H1 (cell line): ENCODE data around the gene CASKIN2. TPM values are rescaled to one million over a fixed set of nuclear protein-coding genes. Genes with fewer than 3 reads are reported as not detected.

Source experiments
- CTCF ChIA-PET: fragments of 300-600 bp; sonication (Branson Sonifier 250); formaldehyde crosslinking; loops from one replicate; lab custom pipeline; 2021; ENCODE audit not compliant: partially characterized antibody; lab: Charles Lee
- POLR2A ChIA-PET: fragments of 300-600 bp; sonication (Branson Sonifier 250); formaldehyde crosslinking; loops from one replicate; lab custom pipeline; 2021; ENCODE audit warnings: inconsistent platforms; ENCODE audit not compliant: partially characterized antibody; lab: Charles Lee
- DNase-seq, 2 experiments: peaks; one replicate each; pipeline versions ENCODE4 v3.0.0 to v3.0.0-alpha.2; 2010 to 2022; ENCODE audit warnings: low spot score in 2 of 2, low read depth in 1 of 2, mixed read lengths in 1 of 2
- FAIRE-seq: peaks from 2 replicates; lab custom pipeline; 2011; peaks lifted over from hg19 to GRCh38; lab: Jason Lieb, UNC
- H2AFZ ChIP-seq: 2 replicates; pipeline ENCODE4 v1.8.1; 2012; ENCODE audit warnings: low read length, inconsistent platforms
- H2AK5ac ChIP-seq: 2 replicates; pipeline ENCODE4 v1.6.1; 2013; ENCODE audit warnings: low read depth, low read length
- H2BK120ac ChIP-seq: replicated peaks from 2 replicates; pipeline ENCODE3; 2013; ENCODE audit warnings: low read depth, low read length, inconsistent platforms
- H2BK12ac ChIP-seq: 2 replicates; pipeline ENCODE4 v1.6.1; 2013; ENCODE audit warnings: low read depth, low read length
- H2BK15ac ChIP-seq: 2 replicates; pipeline ENCODE4 v1.6.1; 2013; ENCODE audit warnings: low read length
- H2BK20ac ChIP-seq: 2 replicates; pipeline ENCODE4 v1.6.1; 2013; ENCODE audit warnings: low read length
- H2BK5ac ChIP-seq: 2 replicates; pipeline ENCODE4 v1.6.1; 2013; ENCODE audit warnings: low read depth, low read length
- H3K14ac ChIP-seq: 2 replicates; pipeline ENCODE4 v1.6.1; 2013; ENCODE audit warnings: inconsistent platforms; ENCODE audit not compliant: insufficient read length
- H3K18ac ChIP-seq: 2 replicates; pipeline ENCODE4 v1.6.1; 2013; ENCODE audit warnings: low read length; ENCODE audit errors: extremely low read depth
- H3K23ac ChIP-seq: 2 replicates; pipeline ENCODE4 v1.6.1; 2013; ENCODE audit warnings: inconsistent platforms; ENCODE audit not compliant: insufficient read length
- H3K23me2 ChIP-seq: 2 replicates; pipeline ENCODE4 v1.6.1; 2013; ENCODE audit warnings: low read depth, low read length
- H3K27ac ChIP-seq: 2 replicates; pipeline ENCODE4 v1.6.1; 2011; ENCODE audit warnings: low read depth, low read length, inconsistent platforms
- H3K27me3 ChIP-seq, 4 experiments: replicated peaks in 1 of 4; 1 replicate in 1 of 4; 2 replicates in 3 of 4; pipeline versions ENCODE4 v1.6.1 to v1.8.1; 2011 to 2013; ENCODE audit warnings: low read length in 3 of 4, mild to moderate bottlenecking in 3 of 4, inconsistent platforms in 2 of 4, mixed read lengths in 2 of 4, moderate library complexity in 1 of 4; ENCODE audit not compliant: control insufficient read depth in 3 of 4, insufficient read depth in 3 of 4; ENCODE audit errors: extremely low read depth in 1 of 4
- H3K36me3 ChIP-seq, 4 experiments: 2 replicates each; pipeline versions ENCODE4 v1.6.1 to v1.8.1; 2011 to 2013; ENCODE audit warnings: mild to moderate bottlenecking in 4 of 4, low read length in 3 of 4, moderate library complexity in 2 of 4, control low read depth in 1 of 4, inconsistent platforms in 1 of 4; ENCODE audit not compliant: insufficient read depth in 4 of 4, control insufficient read depth in 2 of 4
- H3K4ac ChIP-seq: replicated peaks from 2 replicates; pipeline ENCODE3; 2013; ENCODE audit warnings: low read length, low read depth, mixed read lengths, inconsistent platforms; ENCODE audit not compliant: insufficient read length
- H3K4me1 ChIP-seq, 4 experiments: replicated peaks in 1 of 4; 1 replicate in 1 of 4; 2 replicates in 3 of 4; pipeline versions ENCODE4 v1.6.1 to v1.8.1; 2011 to 2013; ENCODE audit warnings: low read length in 3 of 4, inconsistent platforms in 2 of 4, mixed read lengths in 1 of 4; ENCODE audit not compliant: insufficient read depth in 4 of 4, control insufficient read depth in 3 of 4
- H3K4me2 ChIP-seq, 2 experiments: 2 replicates each; pipeline versions ENCODE4 v1.6.1 to v1.8.1; 2011 to 2013; ENCODE audit warnings: low read depth in 2 of 2, low read length in 2 of 2, control low read depth in 1 of 2, inconsistent platforms in 1 of 2, mild to moderate bottlenecking in 1 of 2; ENCODE audit not compliant: insufficient read depth in 1 of 2
- H3K4me3 ChIP-seq, 4 experiments: fragments of 200-600, 300-600 bp in 1 of 4; sonication (generic), shearing (Covaris generic), sonication (Bioruptor Twin) in 1 of 4; 2 replicates each; pipeline versions ENCODE4 v1.5.1 to v1.8.1; 2011 to 2016; ENCODE audit warnings: low read length in 4 of 4, low read depth in 3 of 4, control low read depth in 2 of 4, inconsistent platforms in 2 of 4, mild to moderate bottlenecking in 2 of 4, mixed read lengths in 1 of 4, moderate library complexity in 1 of 4; ENCODE audit not compliant: insufficient read depth in 2 of 4; ENCODE audit errors: extremely low read depth in 1 of 4
- H3K56ac ChIP-seq: replicated peaks from 2 replicates; pipeline ENCODE3; 2013; ENCODE audit warnings: low read depth, mild to moderate bottlenecking, mixed read lengths, low read length, inconsistent platforms; ENCODE audit not compliant: insufficient read length
- H3K79me1 ChIP-seq: 2 replicates; pipeline ENCODE4 v1.6.1; 2013; ENCODE audit warnings: low read depth, low read length, control low read depth
- H3K79me2 ChIP-seq, 2 experiments: 2 replicates each; pipeline versions ENCODE4 v1.6.1 to v1.8.1; 2012 to 2013; ENCODE audit warnings: low read length in 2 of 2, mild to moderate bottlenecking in 2 of 2, inconsistent platforms in 1 of 2; ENCODE audit not compliant: insufficient read depth in 2 of 2, control insufficient read depth in 1 of 2
- H3K9ac ChIP-seq, 4 experiments: replicated peaks in 1 of 4; 1 replicate in 1 of 4; 2 replicates in 3 of 4; pipeline versions ENCODE4 v1.6.1 to v1.8.1; 2011 to 2013; ENCODE audit warnings: low read depth in 3 of 4, low read length in 3 of 4, control low read depth in 2 of 4, mild to moderate bottlenecking in 2 of 4, moderate library complexity in 2 of 4, inconsistent platforms in 1 of 4; ENCODE audit errors: extremely low read depth in 1 of 4
- H3K9me3 ChIP-seq, 2 experiments: 2 replicates each; pipeline versions ENCODE4 v1.6.1 to v1.8.1; 2012 to 2013; ENCODE audit warnings: mild to moderate bottlenecking in 2 of 2, moderate library complexity in 2 of 2, control low read depth in 1 of 2, inconsistent platforms in 1 of 2, low read depth in 1 of 2, low read length in 1 of 2, mixed read lengths in 1 of 2; ENCODE audit not compliant: insufficient read depth in 2 of 2
- H4K20me1 ChIP-seq, 2 experiments: replicated peaks in 1 of 2; 2 replicates each; pipeline versions ENCODE3 to v1.8.1; 2011 to 2013; ENCODE audit warnings: inconsistent platforms in 2 of 2, low read length in 2 of 2, mild to moderate bottlenecking in 1 of 2; ENCODE audit not compliant: insufficient read depth in 2 of 2, control insufficient read depth in 1 of 2
- H4K5ac ChIP-seq: 2 replicates; pipeline ENCODE4 v1.6.1; 2013; ENCODE audit warnings: low read length, low read depth, mixed read lengths, inconsistent platforms; ENCODE audit not compliant: insufficient read length
- H4K8ac ChIP-seq: 2 replicates; pipeline ENCODE4 v1.8.0; 2013; ENCODE audit warnings: mild to moderate bottlenecking, moderate library complexity, low read length, inconsistent platforms; ENCODE audit not compliant: insufficient read depth; ENCODE audit errors: extremely low read depth
- H4K91ac ChIP-seq: replicated peaks from 2 replicates; pipeline ENCODE3; 2013; ENCODE audit warnings: low read length, mixed read lengths, inconsistent platforms; ENCODE audit not compliant: insufficient read length
- BACH1 ChIP-seq: IDR thresholded peaks from 2 replicates; pipeline ENCODE4 v1.6.1; 2012; ENCODE audit warnings: low read length, improper control_type of control experiment
- CHD2 ChIP-seq: IDR thresholded peaks from 2 replicates; pipeline ENCODE4 v1.6.1; 2012; ENCODE audit warnings: low read length, improper control_type of control experiment
- KDM5A ChIP-seq: fragments of 200-600 bp; IDR thresholded peaks from 2 replicates; pipeline ENCODE4 v1.7.1; 2012; ENCODE audit warnings: mild to moderate bottlenecking, low read length, inconsistent platforms, mixed read lengths
- SIN3A ChIP-seq, 2 experiments: IDR thresholded peaks in 1 of 2; conservative IDR thresholded peaks in 1 of 2; 2 replicates each; pipeline ENCODE4 v1.6.1; 2011 to 2012; ENCODE audit warnings: low read length in 2 of 2, improper control_type of control experiment in 1 of 2, low read depth in 1 of 2, mild to moderate bottlenecking in 1 of 2
- WGBS, 2 experiments: shearing (Covaris generic) in 1 of 2; methylation state at CpG; one replicate each; pipeline versions ENCODE4 v1.1.6 to v1.1.7; 2013 to 2015; ENCODE audit warnings: low lambda C conversion rate in 2 of 2, mixed read lengths in 2 of 2, inconsistent platforms in 1 of 2, low coverage in 1 of 2, missing lambda C conversion rate in 1 of 2; ENCODE audit not compliant: insufficient replicate concordance in 2 of 2, insufficient coverage in 1 of 2, insufficient read length in 1 of 2; ENCODE audit errors: extremely low coverage in 1 of 2, missing lambda C conversion rate in 1 of 2; 5-methylcytosine and 5-hydroxymethylcytosine counted together
- polyA plus RNA-seq, 7 experiments: library from polyadenylated mRNA; depleted of rRNA in 3 of 7; stranded (reverse) in 5 of 7; unstranded in 2 of 7; fragments of >200 nt in 5 of 7; fragments of 200-250 nt in 2 of 7; gene quantifications; 1 replicate in 5 of 7; 2 replicates in 1 of 7; 4 replicates in 1 of 7; pipeline versions ENCODE4 v1.2.1 to v1.2.3, GENCODE V29; 2011 to 2013; ENCODE audit warnings: missing spikeins in 2 of 7, mixed read lengths in 2 of 7
- total RNA-seq: library from RNA; stranded (reverse); fragmentation: NEBNext Ultra II Directional; extraction: Animal tissue kit (Norgen Biotek cat#: 25700); gene quantifications from 2 replicates; pipeline ENCODE4 v1.2.1, GENCODE V29; 2021

The CASKIN2 gene
- total and polyA plus RNA-seq, 2 of the 8 experiments (the other 6 are each of a cell fraction or from before 2014, with no cell fraction given), result 6.7 to 32.3 TPM

DNA sequence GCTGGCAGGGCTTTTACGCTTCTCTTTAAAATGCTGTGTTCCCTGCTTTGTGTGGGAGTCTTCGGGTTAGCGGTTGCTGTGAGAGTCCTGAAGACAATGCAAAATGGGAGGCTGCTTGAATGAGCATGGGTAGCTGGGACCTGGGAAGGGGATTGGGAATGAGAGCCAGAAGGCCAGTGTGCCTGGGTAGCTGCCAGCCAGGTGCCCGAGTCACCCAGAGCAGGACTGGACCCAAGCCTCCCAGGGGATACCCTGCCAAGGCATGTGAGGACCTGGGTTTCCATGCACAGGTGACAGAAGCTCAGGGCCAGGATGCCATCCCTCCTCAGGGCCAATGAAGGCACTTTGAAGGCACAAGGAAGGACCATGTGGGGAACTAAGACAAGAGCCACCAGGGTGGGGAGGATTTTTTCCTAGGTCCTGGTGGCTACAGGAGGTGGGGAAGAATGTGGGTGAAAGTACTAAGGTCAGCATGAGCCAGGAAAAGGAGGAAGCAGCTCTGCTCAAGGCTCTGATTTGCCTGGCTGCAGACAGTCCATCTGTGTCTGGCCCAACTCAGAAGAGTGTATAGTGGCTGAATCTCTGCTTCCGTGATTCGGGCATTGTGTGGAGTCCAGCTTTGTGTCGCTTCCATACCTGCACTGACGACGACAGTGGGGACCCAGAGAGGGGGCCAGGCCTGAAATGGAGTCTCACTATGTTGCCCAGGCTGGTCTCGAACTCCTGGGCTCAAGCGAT is 38.4 kb downstream of the CASKIN2 start:
- Histone ChIP-seq H3K4me3 (no peak overlapping the region), H3K9me3 (no peaks in the 10 kb centered on the region), H2AFZ (no peak overlapping the region), H2BK5ac (no peak overlapping the region), H3K27ac (no peak overlapping the region), H3K4ac (no peak overlapping the region), H4K8ac (no peak overlapping the region), H2BK120ac (no peak overlapping the region), H3K27me3 (no peaks in the 10 kb centered on the region), H3K9ac (no peak overlapping the region), H3K4me2 (no peak overlapping the region), H3K56ac (no peak overlapping the region), H4K5ac (no peak overlapping the region), H3K79me2 (no peaks in the 10 kb centered on the region), H2BK15ac (no peak overlapping the region), H3K36me3 (peaks cover 0 to 10% (median 6%) of the 10 kb centered on the region in 4 experiments; a peak in 5 of 8 replicates), H3K18ac (no peak overlapping the region), H4K20me1 (no peaks in the 10 kb centered on the region), H3K23me2 (no peaks in the 10 kb centered on the region), H3K14ac (no peak overlapping the region), H2AK5ac (no peak overlapping the region), H2BK12ac (no peak overlapping the region), H3K23ac (no peak overlapping the region), H4K91ac (no peak overlapping the region), H2BK20ac (no peak overlapping the region), H3K79me1 (no peaks in the 10 kb centered on the region; the same call in 1 of the 2 replicates), H3K4me1 (peaks cover 0 to 7% (median under 1%) of the 10 kb centered on the region in 4 experiments; a peak in 4 of 7 replicates)
- 77% methylated on average over 11 of the region's 11 CpGs; no CpG with 5 or more reads in 1 of the 2 experiments for WGBS, 2 experiments
- CTCF ChIA-PET, result interaction anchor here (0.5 to 1.3 kb wide), 11 partner anchors 9 to 188 kb away, joined by 3 to 5 read pairs (median 3); partner anchors contain the start of gene SLC25A19
- no peak for FAIRE-seq
- DNase-seq, result no peak
- TF ChIP-seq KDM5A (no peak), SIN3A (conservative IDR thresholded peaks at IDR 0.05 in 1 of 2, IDR thresholded peaks at IDR 0.05 in 1 of 2; ENCODE audit: low read depth in 1 of 2, low read length in 2 of 2) (no peak), CHD2 (no peak), BACH1 (no peak)
- POLR2A ChIA-PET, result interaction anchor here (0.6 to 1.2 kb wide), 2 partner anchors 24 to 274 kb away, joined by 3 to 7 read pairs; no protein-coding TSS in a partner anchor
